Measurements from ENCODE around the gene EHBP1. TPM values are rescaled to one million over a fixed set of nuclear protein-coding genes. Genes with fewer than 3 reads are reported as not detected.

Gene EHBP1
- total RNA-seq (ENCODE audit: low replicate concordance): 119 and 190 TPM in 2 replicates

DNA sequence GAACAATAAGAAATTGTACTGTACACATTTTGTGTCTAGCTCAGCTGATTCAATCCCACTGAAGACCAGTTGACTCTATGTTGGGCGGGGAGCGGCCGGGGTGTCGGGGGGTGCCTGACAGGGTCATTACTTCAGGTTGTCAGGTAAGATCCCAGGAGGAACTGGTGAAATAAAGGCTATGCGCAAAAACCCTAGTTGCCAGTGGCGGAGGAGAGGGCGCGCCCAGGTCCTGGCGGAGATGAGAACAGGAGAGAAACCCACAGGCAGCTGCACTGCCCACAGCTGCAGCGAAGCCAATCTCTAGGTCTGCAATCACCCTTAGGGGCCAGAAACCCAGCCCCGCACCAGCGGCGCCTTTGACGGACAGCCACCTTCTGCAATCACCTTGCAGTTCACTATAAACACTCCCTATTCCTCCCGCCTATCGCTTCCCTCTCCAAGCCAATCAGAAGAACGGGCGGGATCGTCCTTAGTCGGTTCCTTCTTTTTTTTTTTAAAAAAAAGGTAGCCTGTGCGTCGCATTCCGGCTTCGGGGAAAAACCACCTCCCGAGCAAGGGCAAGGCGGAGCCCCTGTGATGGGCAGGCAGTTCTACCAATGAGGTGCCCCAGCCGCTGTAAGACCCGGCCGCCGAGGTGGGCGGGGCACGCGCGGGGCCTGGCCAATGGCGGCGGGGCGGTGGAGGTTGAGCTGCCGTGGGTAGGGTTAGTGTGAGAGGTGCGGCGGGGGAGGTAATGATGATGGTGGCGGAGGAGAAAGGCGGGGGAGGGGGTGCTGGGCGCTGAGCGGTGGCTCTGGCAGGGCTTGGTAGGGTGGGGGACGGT is at the start of gene EHBP1:
EHBP1 (plus strand) TSS at position 707 of the 823 bp plus-strand sequence. CDS start 1,479 bp downstream, outside the sequence.
- TF ChIP-seq, protein P1, sequence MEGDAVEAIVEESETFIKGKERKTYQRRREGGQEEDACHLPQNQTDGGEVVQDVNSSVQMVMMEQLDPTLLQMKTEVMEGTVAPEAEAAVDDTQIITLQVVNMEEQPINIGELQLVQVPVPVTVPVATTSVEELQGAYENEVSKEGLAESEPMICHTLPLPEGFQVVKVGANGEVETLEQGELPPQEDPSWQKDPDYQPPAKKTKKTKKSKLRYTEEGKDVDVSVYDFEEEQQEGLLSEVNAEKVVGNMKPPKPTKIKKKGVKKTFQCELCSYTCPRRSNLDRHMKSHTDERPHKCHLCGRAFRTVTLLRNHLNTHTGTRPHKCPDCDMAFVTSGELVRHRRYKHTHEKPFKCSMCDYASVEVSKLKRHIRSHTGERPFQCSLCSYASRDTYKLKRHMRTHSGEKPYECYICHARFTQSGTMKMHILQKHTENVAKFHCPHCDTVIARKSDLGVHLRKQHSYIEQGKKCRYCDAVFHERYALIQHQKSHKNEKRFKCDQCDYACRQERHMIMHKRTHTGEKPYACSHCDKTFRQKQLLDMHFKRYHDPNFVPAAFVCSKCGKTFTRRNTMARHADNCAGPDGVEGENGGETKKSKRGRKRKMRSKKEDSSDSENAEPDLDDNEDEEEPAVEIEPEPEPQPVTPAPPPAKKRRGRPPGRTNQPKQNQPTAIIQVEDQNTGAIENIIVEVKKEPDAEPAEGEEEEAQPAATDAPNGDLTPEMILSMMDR (IDR thresholded peaks at IDR 0.05; ENCODE audit: insufficient read depth, low read length): no peak
- peak; percentile 100 for DNase-seq (ENCODE audit: low read depth)
- peak within 1 kb of the TSS; percentile 82 for H3K4me3 ChIP-seq (ENCODE audit: low read depth, low read length)

DNA sequence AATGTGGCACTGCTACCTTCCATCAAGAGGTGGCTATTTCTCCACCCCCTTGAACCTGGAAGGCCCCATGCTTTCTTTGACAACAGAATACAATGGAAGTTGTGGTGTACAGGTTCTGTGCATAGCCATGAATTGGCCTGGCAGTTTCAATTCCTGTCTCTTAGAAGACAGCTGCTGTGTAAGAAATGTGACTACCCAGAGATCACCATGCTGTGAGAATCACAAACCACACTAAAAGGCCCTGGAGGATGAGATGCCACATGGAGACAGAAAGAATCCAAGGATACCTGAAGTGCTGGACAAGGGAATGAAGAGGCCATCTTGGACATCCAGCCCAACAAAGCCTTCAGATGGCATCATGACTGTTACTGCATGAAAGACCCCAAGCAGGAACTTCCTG is 47.7 kb upstream of the EHBP1 start:
- no peak overlapping the region for H3K4me3 ChIP-seq (ENCODE audit: low read depth, low read length)
- DNase-seq (ENCODE audit: low read depth): no peak
- TF ChIP-seq, protein P1 (IDR thresholded peaks at IDR 0.05; ENCODE audit: insufficient read depth, low read length): no peak

DNA sequence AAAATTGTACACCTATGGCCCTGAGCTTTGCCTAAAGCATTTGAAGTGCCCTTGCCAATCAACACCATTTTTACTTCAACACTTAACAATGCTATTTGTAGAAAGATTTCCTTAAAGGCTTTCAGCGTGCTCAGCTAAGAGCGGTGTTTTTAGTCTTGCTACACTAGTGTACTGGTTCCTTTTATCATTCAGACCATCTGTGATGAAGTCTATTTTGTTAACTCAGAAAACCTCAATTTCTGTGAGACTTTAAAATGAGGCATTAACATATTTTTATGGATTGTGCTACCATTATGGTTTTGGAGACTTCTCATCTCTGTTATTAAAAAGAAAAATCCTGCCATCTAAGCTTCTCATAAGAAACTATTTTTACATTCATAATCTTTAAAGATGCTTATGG is 46.6 kb upstream of the EHBP1 start:
- DNase-seq (ENCODE audit: low read depth): no peak
- TF ChIP-seq, protein P1 (IDR thresholded peaks at IDR 0.05; ENCODE audit: insufficient read depth, low read length): no peak
- H3K4me3 ChIP-seq (ENCODE audit: low read depth, low read length): no peak overlapping the region

DNA sequence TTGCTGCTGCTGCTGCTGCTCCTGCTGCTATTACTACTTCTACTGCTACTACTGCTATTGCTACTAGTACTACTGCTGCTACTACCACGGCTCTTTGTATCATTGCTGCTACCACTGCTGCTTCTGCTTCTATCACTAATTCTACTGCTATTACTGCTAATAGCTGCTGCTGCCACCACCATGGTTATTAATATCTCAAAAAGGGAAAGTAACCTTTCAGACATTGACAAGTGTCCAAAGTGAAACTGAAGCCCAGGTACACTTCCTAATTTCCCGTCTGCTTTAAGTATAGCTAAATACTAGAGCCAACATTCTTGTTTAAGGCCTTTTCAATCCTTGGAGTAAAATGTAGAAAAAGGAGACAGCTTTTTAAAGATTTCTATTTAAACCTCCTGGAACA is 45.4 kb upstream of the EHBP1 start:
- DNase-seq (ENCODE audit: low read depth): no peak
- no peak overlapping the region for H3K4me3 ChIP-seq (ENCODE audit: low read depth, low read length)
- TF ChIP-seq, protein P1 (IDR thresholded peaks at IDR 0.05; ENCODE audit: insufficient read depth, low read length): no peak

DNA sequence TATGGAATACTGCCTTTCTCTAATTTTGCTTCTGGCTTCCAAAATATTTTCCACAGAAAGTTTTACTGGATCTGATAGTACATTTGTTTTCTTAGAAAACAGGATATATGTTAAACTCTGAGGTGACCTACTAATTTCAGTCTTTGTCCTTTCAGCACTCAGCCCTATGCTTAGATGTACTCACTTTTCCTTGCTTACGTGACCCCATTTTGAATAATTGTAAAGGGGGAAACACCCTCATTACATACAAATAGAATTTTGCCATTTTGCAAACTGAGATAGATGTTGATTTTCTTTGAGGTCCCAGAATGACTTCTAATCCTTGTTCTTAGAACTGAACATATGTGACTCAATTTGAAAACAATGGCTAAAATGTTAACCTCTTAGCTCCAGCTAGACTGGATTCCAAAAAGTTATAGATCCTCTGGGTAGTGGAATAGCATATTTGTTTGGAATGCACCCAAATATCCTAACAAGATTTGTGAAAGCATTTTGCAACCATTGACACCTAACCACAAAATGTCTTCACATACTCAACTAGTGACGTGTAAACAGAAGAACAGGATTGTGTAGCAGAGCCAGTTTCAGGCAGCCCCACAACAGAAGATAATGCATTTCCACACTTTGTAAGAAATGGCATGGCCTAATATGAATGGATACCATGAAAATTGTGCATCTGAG is 44.8 kb upstream of the EHBP1 start:
- no peak overlapping the region for H3K4me3 ChIP-seq (ENCODE audit: low read depth, low read length)

DNA sequence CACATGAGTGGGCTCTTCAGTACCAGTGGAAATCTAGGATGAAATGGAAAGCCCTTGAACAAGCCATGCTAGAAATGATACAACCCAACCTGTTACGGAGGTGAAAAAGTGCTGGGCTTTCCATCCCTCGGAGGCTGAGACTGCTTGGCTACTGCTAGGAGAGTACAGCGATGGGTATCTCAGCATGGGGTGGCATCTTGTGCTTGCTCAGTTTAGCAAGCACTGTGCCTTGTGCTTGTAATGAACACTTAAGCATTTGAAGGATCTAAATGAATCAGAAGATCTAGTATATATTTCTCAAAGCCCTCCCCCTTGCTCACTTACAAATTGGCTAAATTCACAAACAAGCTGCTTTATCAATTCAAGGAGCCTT is 44.3 kb upstream of the EHBP1 start:
- H3K4me3 ChIP-seq (ENCODE audit: low read depth, low read length): no peak overlapping the region
- DNase-seq (ENCODE audit: low read depth): no peak
- TF ChIP-seq, protein P1 (IDR thresholded peaks at IDR 0.05; ENCODE audit: insufficient read depth, low read length): no peak

More for the DNA sequence above, 44.8 kb upstream of the EHBP1 start:
- TF ChIP-seq, protein P1 (IDR thresholded peaks at IDR 0.05; ENCODE audit: insufficient read depth, low read length): no peak
- DNase-seq (ENCODE audit: low read depth): peak; percentile 91
